Progenitor cell of endocrine pancreas (in vitro differentiated cells): ENCODE measurements around the gene COMTD1. TPM values are rescaled to one million over a fixed set of nuclear protein-coding genes. Genes with fewer than 3 reads are reported as not detected.

Experiments used
- DNase-seq: peaks from one replicate; pipeline ENCODE4 v3.0.0; 2021; ENCODE audit warnings: low spot score; ENCODE audit not compliant: unreplicated experiment
- H3K27ac Mint-ChIP-seq: 2 replicates; pipeline ENCODE4 v1.8.0; 2021; ENCODE audit warnings: mild to moderate bottlenecking, moderate library complexity, mixed read lengths
- H3K27me3 Mint-ChIP-seq: 2 replicates; pipeline ENCODE4 v1.8.0; 2021; ENCODE audit warnings: mixed read lengths
- H3K36me3 Mint-ChIP-seq: 2 replicates; pipeline ENCODE4 v1.8.0; 2022; ENCODE audit warnings: mixed read lengths; ENCODE audit not compliant: insufficient read depth
- H3K4me1 Mint-ChIP-seq: 2 replicates; pipeline ENCODE4 v1.8.0; 2021; ENCODE audit warnings: low read depth, mixed read lengths
- H3K4me3 Mint-ChIP-seq: 2 replicates; pipeline ENCODE4 v1.8.0; 2021; ENCODE audit warnings: low read depth, mild to moderate bottlenecking, moderate library complexity, mixed read lengths
- H3K9me3 Mint-ChIP-seq: 2 replicates; pipeline ENCODE4 v1.8.0; 2021; ENCODE audit warnings: low read depth, mixed read lengths
- CTCF ChIP-seq: fragments of 200-600 bp; sonication (generic); IDR thresholded peaks from one replicate; pipeline ENCODE4 v1.5.0; 2021; ENCODE audit warnings: antibody characterized with exemption, mild to moderate bottlenecking; ENCODE audit not compliant: unreplicated experiment
- total RNA-seq: library from RNA; stranded (reverse); gene quantifications from 2 replicates; pipeline ENCODE4 v1.2.1, GENCODE V29; 2021

COMTD1 gene
- total RNA-seq, 1 donor from 2014 or later = 18.4 TPM

- Mint-ChIP-seq H3K27ac (no peak overlapping the region), H3K27me3 (peaks cover 11% of the 10 kb centered on the region)
Measured at GRCh38 chr10:75276069-75276872, 40.5 kb upstream of the COMTD1 start.

GRCh38 chr10:75272896-75273295 lies 37.1 kb upstream of the COMTD1 start:
- no peak for DNase-seq
- Mint-ChIP-seq H3K27me3 (peaks cover 4% of the 10 kb centered on the region), H3K36me3 (no peaks in the 10 kb centered on the region), H3K4me1 (peaks cover 2% of the 10 kb centered on the region), H3K9me3 (no peaks in the 10 kb centered on the region), H3K27ac (no peak overlapping the region), H3K4me3 (no peak overlapping the region)
- TF ChIP-seq CTCF = no peak

More at GRCh38 chr10:75276069-75276872, 40.5 kb upstream of the COMTD1 start:
- no peak for DNase-seq
- no peak for TF ChIP-seq CTCF
- no peaks in the 10 kb centered on the region for H3K36me3 Mint-ChIP-seq
- no peaks in the 10 kb centered on the region for H3K9me3 Mint-ChIP-seq
- no peak overlapping the region for H3K4me3 Mint-ChIP-seq
- peaks cover 13% of the 10 kb centered on the region for H3K4me1 Mint-ChIP-seq

GRCh38 chr10:75272094-75272493 lies 36.3 kb upstream of the COMTD1 start:
- H3K4me3 Mint-ChIP-seq = no peak overlapping the region

GRCh38 chr10:75269605-75270004 lies 33.8 kb upstream of the COMTD1 start:
- Mint-ChIP-seq H3K9me3 (no peaks in the 10 kb centered on the region), H3K27ac (no peak overlapping the region), H3K27me3 (peaks cover 3% of the 10 kb centered on the region), H3K36me3 (no peaks in the 10 kb centered on the region), H3K4me1 (peaks cover 2% of the 10 kb centered on the region), H3K4me3 (no peak overlapping the region)
- TF ChIP-seq CTCF = no peak
- no peak for DNase-seq

More at GRCh38 chr10:75272094-75272493, 36.3 kb upstream of the COMTD1 start:
- H3K9me3 Mint-ChIP-seq = no peaks in the 10 kb centered on the region
- H3K27me3 Mint-ChIP-seq = peaks cover 4% of the 10 kb centered on the region
- no peaks in the 10 kb centered on the region for H3K36me3 Mint-ChIP-seq
- no peak for DNase-seq
- H3K4me1 Mint-ChIP-seq = peaks cover 2% of the 10 kb centered on the region
- no peak overlapping the region for H3K27ac Mint-ChIP-seq
- TF ChIP-seq CTCF = no peak

- no peak for DNase-seq
- Mint-ChIP-seq H3K36me3 (no peaks in the 10 kb centered on the region), H3K4me1 (peaks cover 7% of the 10 kb centered on the region), H3K4me3 (no peak overlapping the region), H3K9me3 (no peaks in the 10 kb centered on the region), H3K27ac (no peak overlapping the region), H3K27me3 (peaks cover 3% of the 10 kb centered on the region)
- no peak for TF ChIP-seq CTCF
Measured at GRCh38 chr10:75266945-75267344, 31.2 kb upstream of the COMTD1 start.
